CD8-positive, alpha-beta memory T cell (primary cell): ENCODE measurements around the gene PID1. TPM values are rescaled to one million over a fixed set of nuclear protein-coding genes. Genes with fewer than 3 reads are reported as not detected.

Source experiments
- CTCF ChIA-PET: fragments of 350-600 bp; sonication (Branson Sonifier 250); formaldehyde crosslinking; loops from one replicate; lab custom pipeline; 2021; ENCODE audit warnings: antibody characterized with exemption; lab: Charles Lee
- POLR2A ChIA-PET: fragments of 350-600 bp; sonication (Branson Sonifier 250); formaldehyde crosslinking; loops from one replicate; lab custom pipeline; 2021; ENCODE audit warnings: antibody characterized with exemption; lab: Charles Lee
- DNase-seq, 5 donors: peaks; one replicate each; pipeline versions ENCODE4 v3.0.0 to v3.0.0-alpha.2; 2020 to 2022; ENCODE audit warnings: mixed read lengths in 1 of 5
- H3K27ac ChIP-seq: one replicate; pipeline ENCODE4 v1.7.0; 2013; ENCODE audit warnings: low read depth, mild to moderate bottlenecking, low read length, moderate library complexity
- H3K27me3 ChIP-seq: 2 replicates; pipeline ENCODE4 v1.7.0; 2013; ENCODE audit warnings: low read length, mild to moderate bottlenecking; ENCODE audit not compliant: insufficient read depth, poor library complexity, severe bottlenecking
- H3K36me3 ChIP-seq: 2 replicates; pipeline ENCODE4 v1.7.0; 2013; ENCODE audit warnings: mild to moderate bottlenecking, low read length, moderate library complexity; ENCODE audit not compliant: insufficient read depth
- H3K4me1 ChIP-seq: 2 replicates; pipeline ENCODE4 v1.7.0; 2013; ENCODE audit warnings: mild to moderate bottlenecking, low read length, moderate library complexity; ENCODE audit not compliant: insufficient read depth
- H3K4me3 ChIP-seq: 2 replicates; pipeline ENCODE4 v1.7.0; 2013; ENCODE audit warnings: mild to moderate bottlenecking, low read length
- H3K9me3 ChIP-seq: 2 replicates; pipeline ENCODE4 v1.7.0; 2013; ENCODE audit warnings: mild to moderate bottlenecking, low read length
- H3K27ac Mint-ChIP-seq, 8 donors: one replicate each; pipeline ENCODE4 v1.8.0; 2020 to 2021; ENCODE audit warnings: mixed read lengths in 8 of 8, mild to moderate bottlenecking in 6 of 8, inconsistent platforms in 3 of 8, moderate library complexity in 3 of 8
- H3K27me3 Mint-ChIP-seq, 2 donors: one replicate each; pipeline ENCODE4 v1.8.0; 2020 to 2021; ENCODE audit warnings: mixed read lengths in 2 of 2, mild to moderate bottlenecking in 1 of 2, moderate library complexity in 1 of 2
- H3K36me3 Mint-ChIP-seq, 3 donors: one replicate each; pipeline ENCODE4 v1.8.0; 2020 to 2021; ENCODE audit warnings: mixed read lengths in 3 of 3, inconsistent platforms in 1 of 3, mild to moderate bottlenecking in 1 of 3
- H3K4me1 Mint-ChIP-seq, 3 donors: one replicate each; pipeline ENCODE4 v1.8.0; 2020 to 2021; ENCODE audit warnings: mixed read lengths in 3 of 3, inconsistent platforms in 1 of 3, mild to moderate bottlenecking in 1 of 3
- H3K4me3 Mint-ChIP-seq, 7 donors: one replicate each; pipeline ENCODE4 v1.8.0; 2020 to 2021; ENCODE audit warnings: mixed read lengths in 7 of 7, mild to moderate bottlenecking in 6 of 7, moderate library complexity in 4 of 7, inconsistent platforms in 2 of 7
- H3K9me3 Mint-ChIP-seq, 5 donors: one replicate each; pipeline ENCODE4 v1.8.0; 2020 to 2022; ENCODE audit warnings: mixed read lengths in 5 of 5, mild to moderate bottlenecking in 3 of 5, moderate library complexity in 2 of 5, inconsistent platforms in 1 of 5
- polyA plus RNA-seq: library from polyadenylated mRNA; unstranded; fragments of 300-500 nt; fragmentation: Illumina TruSeq; gene quantifications from one replicate; pipeline ENCODE4 v1.2.3, GENCODE V29; 2021
- total RNA-seq, 2 experiments: library from RNA; stranded (reverse); gene quantifications; one replicate each; pipeline ENCODE4 v1.2.3, GENCODE V29; 2021

The PID1 gene
- total and polyA plus RNA-seq, 3 experiments from 2014 or later = not detected

DNA sequence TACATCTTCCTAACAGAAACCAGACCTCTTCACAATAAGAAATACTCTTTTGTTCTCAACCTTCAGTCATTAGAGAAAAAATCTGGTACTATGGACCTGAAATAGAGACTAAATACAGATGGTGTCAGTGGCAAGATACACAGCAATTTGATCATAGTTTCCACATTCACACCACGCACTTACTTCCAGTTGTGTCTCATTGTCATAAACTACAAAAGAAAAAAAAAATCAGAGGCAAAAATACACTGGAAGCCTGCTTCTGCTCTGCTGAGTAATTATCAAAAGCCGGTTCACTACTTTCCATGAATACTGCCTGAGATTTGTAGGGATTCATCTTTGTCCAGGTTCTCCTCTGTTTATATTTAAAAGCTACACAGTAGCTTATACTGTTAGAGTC lies 182.6 kb downstream of the PID1 start:
- Mint-ChIP-seq H3K4me3 (no peak overlapping the region), H3K36me3 (no peaks in the 10 kb centered on the region), H3K4me1 (no peaks in the 10 kb centered on the region), H3K27ac (no peak overlapping the region), H3K27me3 (no peaks in the 10 kb centered on the region), H3K9me3 (peaks cover 0 to 9% (median 0%) of the 10 kb centered on the region in 5 donors)
- no peak for DNase-seq
- Histone ChIP-seq H3K36me3 (no peaks in the 10 kb centered on the region), H3K27ac (no peak overlapping the region), H3K4me1 (no peaks in the 10 kb centered on the region), H3K4me3 (no peak overlapping the region), H3K27me3 (no peaks in the 10 kb centered on the region), H3K9me3 (no peaks in the 10 kb centered on the region)
- POLR2A ChIA-PET = no interaction called here
- CTCF ChIA-PET = no interaction called here

DNA sequence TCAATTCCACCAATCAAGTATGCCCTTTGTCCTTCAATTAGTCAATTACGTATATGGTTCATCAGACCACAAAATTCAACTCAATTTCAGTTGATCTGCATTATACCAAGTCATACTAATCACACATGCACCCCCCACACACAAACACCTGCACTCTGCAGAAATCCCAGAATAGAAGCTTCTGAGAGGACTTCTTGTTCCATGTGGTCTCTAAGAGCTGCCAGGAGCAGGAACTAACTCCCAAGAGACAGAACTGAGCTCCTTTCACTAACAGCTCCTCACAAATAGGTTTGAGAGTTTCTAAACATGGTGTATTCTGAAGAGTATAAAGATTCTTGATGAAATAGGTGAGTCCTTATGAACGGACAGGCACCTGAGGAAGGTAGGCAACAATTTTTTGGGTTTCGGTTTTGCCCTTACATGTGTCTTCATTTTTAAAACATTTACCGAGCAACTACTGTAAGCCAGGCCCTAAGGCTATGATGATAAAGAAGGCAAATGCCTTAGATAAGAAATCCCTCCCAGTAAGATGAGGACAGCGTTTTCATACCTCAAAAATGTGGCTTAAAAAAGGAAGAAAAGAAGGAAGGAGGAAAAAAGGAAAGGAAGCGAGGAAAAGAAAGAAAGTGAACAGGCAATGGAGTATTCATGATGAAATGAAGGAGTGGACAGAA lies 183.1 kb downstream of the PID1 start:
- H3K9me3 ChIP-seq = no peaks in the 10 kb centered on the region
- no peaks in the 10 kb centered on the region for H3K4me1 ChIP-seq
- POLR2A ChIA-PET = no interaction called here
- Mint-ChIP-seq H3K27me3 (no peaks in the 10 kb centered on the region), H3K27ac (no peak overlapping the region), H3K4me1 (no peaks in the 10 kb centered on the region), H3K4me3 (no peak overlapping the region), H3K9me3 (peaks cover 0 to 5% (median 0%) of the 10 kb centered on the region in 5 donors), H3K36me3 (no peaks in the 10 kb centered on the region)
- no peak overlapping the region for H3K4me3 ChIP-seq
- H3K27me3 ChIP-seq = no peaks in the 10 kb centered on the region
- CTCF ChIA-PET = no interaction called here
- no peaks in the 10 kb centered on the region for H3K36me3 ChIP-seq
- H3K27ac ChIP-seq = no peak overlapping the region
- DNase-seq = no peak

DNA sequence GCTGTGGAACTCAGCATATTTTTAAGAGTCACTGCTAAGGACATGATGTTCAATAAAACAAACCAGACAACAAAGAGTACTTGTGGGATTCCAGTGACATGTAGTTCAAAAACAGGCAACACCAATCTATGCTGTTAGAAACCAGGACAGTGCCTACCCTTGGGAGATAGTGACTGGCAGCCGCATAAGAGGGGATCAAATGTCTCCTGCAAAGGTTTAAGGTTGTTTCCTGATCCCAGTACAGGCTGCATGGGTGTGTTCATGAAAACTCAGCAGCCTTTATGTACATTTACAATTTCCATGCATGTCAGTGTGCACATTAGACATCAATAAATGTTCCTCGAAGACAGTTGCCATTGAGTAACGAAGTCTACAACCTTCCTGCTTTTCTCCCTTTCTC lies 183.8 kb downstream of the PID1 start:
- Histone ChIP-seq H3K9me3 (no peaks in the 10 kb centered on the region), H3K4me1 (no peaks in the 10 kb centered on the region), H3K36me3 (no peaks in the 10 kb centered on the region), H3K27me3 (no peaks in the 10 kb centered on the region), H3K4me3 (no peak overlapping the region), H3K27ac (no peak overlapping the region)
- DNase-seq = no peak
- H3K4me3 Mint-ChIP-seq = no peak overlapping the region
- CTCF ChIA-PET = no interaction called here
- H3K9me3 Mint-ChIP-seq = peaks cover 0 to 5% (median 0%) of the 10 kb centered on the region in 5 donors
- H3K4me1 Mint-ChIP-seq = no peaks in the 10 kb centered on the region
- no peaks in the 10 kb centered on the region for H3K27me3 Mint-ChIP-seq
- no peak overlapping the region for H3K27ac Mint-ChIP-seq
- POLR2A ChIA-PET = no interaction called here
- no peaks in the 10 kb centered on the region for H3K36me3 Mint-ChIP-seq

GRCh38 chr2:229085439-229085838 lies 185.6 kb downstream of the PID1 start:
- DNase-seq = no peak
- H3K9me3 Mint-ChIP-seq = peaks cover 0 to 10% (median 2%) of the 10 kb centered on the region in 5 donors

GRCh38 chr2:229084447-229084846 lies 186.6 kb downstream of the PID1 start:
- DNase-seq = no peak
- no peaks in the 10 kb centered on the region for H3K27me3 Mint-ChIP-seq
- H3K4me3 ChIP-seq = no peak overlapping the region
- H3K4me1 ChIP-seq = no peaks in the 10 kb centered on the region
- H3K36me3 Mint-ChIP-seq = no peaks in the 10 kb centered on the region
- no peaks in the 10 kb centered on the region for H3K9me3 ChIP-seq
- H3K27ac Mint-ChIP-seq = no peak overlapping the region
- CTCF ChIA-PET = no interaction called here
- no peak overlapping the region for H3K27ac ChIP-seq
- POLR2A ChIA-PET = no interaction called here
- no peaks in the 10 kb centered on the region for H3K4me1 Mint-ChIP-seq
- no peaks in the 10 kb centered on the region for H3K27me3 ChIP-seq
- H3K4me3 Mint-ChIP-seq = no peak overlapping the region
- peaks cover 0 to 11% (median 2%) of the 10 kb centered on the region in 5 donors for H3K9me3 Mint-ChIP-seq
- H3K36me3 ChIP-seq = no peaks in the 10 kb centered on the region

More at GRCh38 chr2:229085439-229085838, 185.6 kb downstream of the PID1 start:
- Mint-ChIP-seq H3K27me3 (no peaks in the 10 kb centered on the region), H3K27ac (no peak overlapping the region), H3K4me3 (no peak overlapping the region), H3K36me3 (no peaks in the 10 kb centered on the region), H3K4me1 (no peaks in the 10 kb centered on the region)
- POLR2A ChIA-PET = no interaction called here
- no peaks in the 10 kb centered on the region for H3K9me3 ChIP-seq
- no peak overlapping the region for H3K27ac ChIP-seq
- no peaks in the 10 kb centered on the region for H3K36me3 ChIP-seq
- CTCF ChIA-PET = no interaction called here
- no peak overlapping the region for H3K4me3 ChIP-seq
- no peaks in the 10 kb centered on the region for H3K27me3 ChIP-seq
- no peaks in the 10 kb centered on the region for H3K4me1 ChIP-seq

DNA sequence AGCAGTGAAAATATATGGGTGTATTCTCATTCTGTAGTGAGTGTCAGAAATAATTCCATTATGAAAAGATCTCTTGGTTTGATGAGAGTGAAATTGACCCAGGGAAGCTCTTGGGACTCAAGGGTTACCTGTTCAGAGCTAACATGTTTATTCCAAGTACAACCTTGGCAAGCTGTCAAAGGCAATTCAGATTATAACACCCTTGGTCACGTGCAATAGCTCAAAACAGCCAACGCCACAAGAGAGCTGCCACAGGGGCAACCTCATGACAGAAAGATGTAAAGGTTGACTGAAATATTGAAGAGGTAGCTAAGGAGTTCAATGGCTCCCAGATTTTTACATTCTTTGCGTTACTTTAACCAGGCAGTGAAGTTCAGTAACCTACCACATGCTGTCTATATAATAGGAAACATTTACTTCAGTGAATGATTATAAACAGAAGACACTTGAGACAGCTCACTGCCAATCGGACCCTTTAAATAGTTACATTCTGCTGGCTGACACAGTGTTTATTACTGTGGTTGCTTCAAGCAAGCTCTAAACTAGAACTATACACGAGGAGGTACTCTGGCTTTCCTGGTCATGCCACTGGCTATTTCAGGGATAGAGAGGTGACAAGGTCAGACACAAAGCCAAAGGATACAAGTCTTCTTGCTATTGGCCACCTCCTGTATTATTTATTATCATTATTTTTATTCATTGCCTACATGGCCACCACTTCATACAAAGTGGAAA lies 187.3 kb downstream of the PID1 start:
- Mint-ChIP-seq H3K27me3 (no peaks in the 10 kb centered on the region), H3K36me3 (no peaks in the 10 kb centered on the region), H3K9me3 (peaks cover 0 to 12% (median 2%) of the 10 kb centered on the region in 5 donors), H3K4me1 (no peaks in the 10 kb centered on the region), H3K27ac (no peak overlapping the region), H3K4me3 (no peak overlapping the region)
- Histone ChIP-seq H3K27me3 (no peaks in the 10 kb centered on the region), H3K4me1 (no peaks in the 10 kb centered on the region), H3K27ac (no peak overlapping the region), H3K36me3 (no peaks in the 10 kb centered on the region), H3K4me3 (no peak overlapping the region), H3K9me3 (no peaks in the 10 kb centered on the region)
- CTCF ChIA-PET = no interaction called here
- no peak for DNase-seq
- POLR2A ChIA-PET = no interaction called here

- peaks cover 0 to 12% (median 6%) of the 10 kb centered on the region in 5 donors for H3K9me3 Mint-ChIP-seq
- no peaks in the 10 kb centered on the region for H3K36me3 Mint-ChIP-seq
- no peak overlapping the region for H3K4me3 Mint-ChIP-seq
- Histone ChIP-seq H3K4me3 (no peak overlapping the region), H3K27me3 (no peaks in the 10 kb centered on the region), H3K27ac (no peak overlapping the region), H3K9me3 (no peaks in the 10 kb centered on the region), H3K36me3 (no peaks in the 10 kb centered on the region), H3K4me1 (no peaks in the 10 kb centered on the region)
- ChIA-PET POLR2A (no interaction called here), CTCF (no interaction called here)
- H3K27me3 Mint-ChIP-seq = no peaks in the 10 kb centered on the region
- H3K27ac Mint-ChIP-seq = no peak overlapping the region
- no peak for DNase-seq
- no peaks in the 10 kb centered on the region for H3K4me1 Mint-ChIP-seq
These were observed 189.7 kb downstream of the PID1 start for GRCh38 chr2:229081411-229081810.

- Mint-ChIP-seq H3K4me3 (no peak overlapping the region), H3K4me1 (no peaks in the 10 kb centered on the region), H3K9me3 (peaks cover 3 to 15% (median 6%) of the 10 kb centered on the region in 5 donors), H3K27me3 (no peaks in the 10 kb centered on the region), H3K36me3 (no peaks in the 10 kb centered on the region), H3K27ac (peak overlapping the region in 1 of 8 donors; percentile 67)
- Histone ChIP-seq H3K4me1 (no peaks in the 10 kb centered on the region), H3K9me3 (no peaks in the 10 kb centered on the region), H3K27ac (no peak overlapping the region), H3K4me3 (no peak overlapping the region), H3K27me3 (no peaks in the 10 kb centered on the region), H3K36me3 (no peaks in the 10 kb centered on the region)
- ChIA-PET CTCF (no interaction called here), POLR2A (no interaction called here)
- no peak for DNase-seq
These were observed 190.9 kb downstream of the PID1 start for GRCh38 chr2:229080172-229080571.
